Heart left ventricle (tissue), 13 donors: Measurements from ENCODE around the gene BTBD16.

Source experiments
- CTCF ChIP-seq, 12 donors: fragments of 200-600 bp; sonication (generic) in 4 of 12; IDR thresholded peaks; one replicate each; pipeline versions ENCODE4 v1.5.0 to v1.8.0; 2018 to 2022; ENCODE audit warnings: antibody characterized with exemption in 12 of 12, mild to moderate bottlenecking in 5 of 12
- POLR2A ChIP-seq, 2 donors: fragments of 450-650 bp; IDR thresholded peaks; one replicate each; pipeline ENCODE4 v1.6.1; 2017; ENCODE audit warnings: antibody characterized with exemption in 2 of 2, mild to moderate bottlenecking in 2 of 2, moderate library complexity in 2 of 2
- donor health status: ischemic (EF 13 %, LVEDD 7.1; RV severe dilation, severe dysfunction).
- donor health status: DM: no; HTN: yes; CAD: no.
- donor health status: DM: no; HTN: no; CAD: no.
- donor health status: ischemic (EF 25% LVEDD 6.9; RV normal size, moderate dysfunction).
- donor health status: ischemic (EF 25% LVEDD 5.7; RV mildly dilated, moderate dysfunction).
- donor health status: ischemic (EF 35%, LVEDD 5.7; RV mildly dilated, moderate dysfunction).
- donor health status: nonischemic (EF 11% LVEDD 7.7; RV severe dilation, severe dysfunction).
- donor health status: DM: yes; HTN: yes; CAD: no.
- donor health status: PGD.
- donor health status: ischemic (EF 29% LVEDD 5.4; RV normal size, mild dysfunction).
- donor health status: nonischemic (EF 23%, LVEDD 6.1; RV moderate dilation, normal function).

GRCh38 chr10:122301055-122301810 is 30.1 kb downstream of the BTBD16 start:
- TF ChIP-seq CTCF (IDR thresholded peaks at IDR 0.05) (no peak), POLR2A (IDR thresholded peaks at IDR 0.05) (no peak)
